Aorta (tissue), 5 donors: ENCODE results near the gene ARHGAP36. TPM values are rescaled to one million over a fixed set of nuclear protein-coding genes. Genes with fewer than 3 reads are reported as not detected.

Source experiments
- ATAC-seq: fragments of 200-7000 bp; cut with Tn5 transposase; one replicate; pipeline ENCODE4 v1.9.1; 2022; ENCODE audit warnings: moderate library complexity; ENCODE audit not compliant: low FRiP score
- DNase-seq, 2 donors: peaks; one replicate each; pipeline ENCODE4 v3.0.0-alpha.2; 2020
- H3K27ac ChIP-seq, 2 donors: one replicate each; pipeline ENCODE4 v1.5.1; 2013; ENCODE audit warnings: low read length in 2 of 2, mild to moderate bottlenecking in 2 of 2, moderate library complexity in 2 of 2, control low read depth in 1 of 2, inconsistent platforms in 1 of 2, low read depth in 1 of 2
- H3K27me3 ChIP-seq, 2 donors: one replicate each; pipeline ENCODE4 v1.6.1; 2013; ENCODE audit warnings: control low read depth in 1 of 2, low read length in 1 of 2, mild to moderate bottlenecking in 1 of 2, moderate library complexity in 1 of 2; ENCODE audit not compliant: insufficient read depth in 2 of 2, control insufficient read depth in 1 of 2
- H3K36me3 ChIP-seq, 2 donors: one replicate each; pipeline ENCODE4 v1.6.1; 2013; ENCODE audit warnings: control low read depth in 1 of 2, low read length in 1 of 2, mild to moderate bottlenecking in 1 of 2; ENCODE audit not compliant: insufficient read depth in 2 of 2, control insufficient read depth in 1 of 2
- H3K4me1 ChIP-seq, 2 donors: one replicate each; pipeline ENCODE4 v1.6.1; 2013; ENCODE audit warnings: low read length in 2 of 2, control low read depth in 1 of 2, mild to moderate bottlenecking in 1 of 2, moderate library complexity in 1 of 2; ENCODE audit not compliant: insufficient read depth in 2 of 2, control insufficient read depth in 1 of 2
- H3K4me3 ChIP-seq, 2 donors: one replicate each; pipeline ENCODE4 v1.5.1; 2013; ENCODE audit warnings: low read length in 2 of 2, control low read depth in 1 of 2, mild to moderate bottlenecking in 1 of 2
- H3K9me3 ChIP-seq: one replicate; pipeline ENCODE4 v1.6.1; 2013; ENCODE audit warnings: mild to moderate bottlenecking, low read length; ENCODE audit not compliant: control insufficient read depth
- WGBS, 2 donors: extraction: QIAGEN DNeasy Blood & Tissue Kit; methylation state at CpG; one replicate each; pipeline ENCODE4 v1.1.7; 2013; 5-methylcytosine and 5-hydroxymethylcytosine counted together
- intact Hi-C, 2 donors: fragments of 100-400 bp; cut with DNase I; formaldehyde crosslinking; loops; one replicate each; pipeline versions ENCODE4 v1.14.2 to v1.15.0; 2022
- polyA plus RNA-seq, 2 donors: library from polyadenylated mRNA; stranded (reverse); fragments of 200-250 nt; gene quantifications; one replicate each; pipeline ENCODE4 v1.2.3, GENCODE V29; 2013
- total RNA-seq, 2 donors: library from RNA; stranded (reverse); fragmentation: NEBNext Ultra II Directional; extraction: Animal tissue kit (Norgen Biotek cat#: 25700); gene quantifications; one replicate each; pipeline ENCODE4 v1.2.1, GENCODE V29; 2021
- donor health status: healthy with polysubstance abuse.
- donor health status: Bipolar disorder and iron deficiency.
- donor health status: DM: no; HTN: no; CAD: no.
- donor health status: DM: no; HTN: no; CAD: no.
- donor health status: DM: yes; HTN: yes; CAD: no.

Gene ARHGAP36
- total and polyA plus RNA-seq, 4 donors, result not detected

GRCh38 chrX:131067216-131067615 lies 9.1 kb downstream of the ARHGAP36 start:
- H3K36me3 ChIP-seq, result no peaks in the 10 kb centered on the region
- ATAC-seq (no peak), DNase-seq (no peak)
- H3K4me3 ChIP-seq, result no peak overlapping the region
- H3K9me3 ChIP-seq, result no peaks in the 10 kb centered on the region
- no peak overlapping the region for H3K27ac ChIP-seq
- no peaks in the 10 kb centered on the region for H3K27me3 ChIP-seq
- 10 to 31% methylated on average over 19 of the region's 19 CpGs for WGBS, 2 donors
- intact Hi-C loops, result no loop called here
- no peaks in the 10 kb centered on the region for H3K4me1 ChIP-seq

GRCh38 chrX:131067846-131068745 lies 9.9 kb downstream of the ARHGAP36 start:
- ATAC-seq (no peak), DNase-seq (no peak)
- Histone ChIP-seq H3K4me3 (no peak overlapping the region), H3K36me3 (no peaks in the 10 kb centered on the region), H3K27me3 (no peaks in the 10 kb centered on the region), H3K9me3 (no peaks in the 10 kb centered on the region), H3K27ac (no peak overlapping the region), H3K4me1 (no peaks in the 10 kb centered on the region)
- intact Hi-C loops, result no loop called here
- 2 to 37% methylated on average over 39 to 41 of the region's 41 CpGs for WGBS, 2 donors

DNA sequence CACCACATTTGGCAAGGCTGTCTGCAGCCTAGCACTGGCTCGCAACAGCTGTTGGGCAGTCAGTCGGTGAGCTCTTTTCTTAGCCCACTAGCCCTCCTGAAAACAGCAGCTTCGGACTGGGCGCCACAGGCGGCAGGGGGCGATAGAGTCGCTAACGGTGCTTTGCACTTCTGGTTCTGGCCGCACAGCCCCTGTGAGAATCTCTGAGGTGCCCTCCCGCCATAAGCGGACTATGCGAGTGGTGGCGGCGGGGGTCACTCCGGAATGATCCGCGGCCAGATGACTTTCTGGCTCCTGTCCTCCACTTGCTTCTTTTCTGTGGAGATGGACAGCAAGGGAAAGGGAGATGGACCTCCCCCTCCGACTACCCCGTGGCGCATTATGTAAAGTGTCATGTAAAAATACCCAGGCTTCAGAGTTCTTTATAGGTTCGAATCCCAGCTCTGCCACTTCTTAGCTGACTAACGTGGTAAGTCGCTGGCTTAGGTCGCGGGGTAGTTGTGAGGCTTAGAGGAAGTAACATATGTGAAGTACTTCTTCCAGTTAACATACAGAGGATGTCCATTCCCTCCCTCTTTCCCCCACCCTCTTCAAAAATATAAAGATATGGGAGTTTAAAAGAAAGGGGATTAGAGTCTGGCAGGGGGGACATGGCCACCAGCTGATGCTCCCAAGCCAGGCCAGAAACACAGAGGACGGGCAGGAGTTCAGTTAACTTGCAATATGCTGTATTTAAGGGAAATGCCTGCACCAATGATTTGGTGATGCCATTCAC lies 11.0 kb downstream of the ARHGAP36 start:
- no peaks in the 10 kb centered on the region for H3K36me3 ChIP-seq
- no peaks in the 10 kb centered on the region for H3K27me3 ChIP-seq
- no peak overlapping the region for H3K4me3 ChIP-seq
- WGBS, 2 donors, result 6 to 15% methylated on average over 26 of the region's 26 CpGs
- no peaks in the 10 kb centered on the region for H3K4me1 ChIP-seq
- no peak for DNase-seq
- no peaks in the 10 kb centered on the region for H3K9me3 ChIP-seq
- intact Hi-C loops, result no loop called here
- ATAC-seq, result no peak
- no peak overlapping the region for H3K27ac ChIP-seq

GRCh38 chrX:131072871-131073571 lies 14.9 kb downstream of the ARHGAP36 start:
- 5 to 27% methylated on average over 39 of the region's 39 CpGs for WGBS, 2 donors
- Histone ChIP-seq H3K27me3 (peaks cover 0 to 3% of the 10 kb centered on the region in 2 donors), H3K4me3 (no peak overlapping the region), H3K4me1 (no peaks in the 10 kb centered on the region), H3K27ac (no peak overlapping the region), H3K36me3 (no peaks in the 10 kb centered on the region), H3K9me3 (no peaks in the 10 kb centered on the region)
- intact Hi-C loops, result no loop called here
- DNase-seq, result no peak
- no peak for ATAC-seq

GRCh38 chrX:131073607-131074006 lies 15.5 kb downstream of the ARHGAP36 start:
- Histone ChIP-seq H3K4me1 (no peaks in the 10 kb centered on the region), H3K36me3 (no peaks in the 10 kb centered on the region), H3K4me3 (no peak overlapping the region), H3K27ac (no peak overlapping the region), H3K27me3 (peaks cover 0 to 3% of the 10 kb centered on the region in 2 donors), H3K9me3 (no peaks in the 10 kb centered on the region)
- ATAC-seq (no peak), DNase-seq (no peak)
- intact Hi-C loops, result no loop called here
- WGBS, 2 donors, result 24 to 30% methylated on average over 4 of the region's 4 CpGs

- Histone ChIP-seq H3K27me3 (no peaks in the 10 kb centered on the region), H3K4me1 (no peaks in the 10 kb centered on the region), H3K4me3 (no peak overlapping the region), H3K27ac (no peak overlapping the region), H3K36me3 (no peaks in the 10 kb centered on the region), H3K9me3 (no peaks in the 10 kb centered on the region)
- intact Hi-C loops, result no loop called here
- WGBS, 2 donors, result 2 to 23% methylated on average over 75 of the region's 75 CpGs
- DNase-seq, result no peak
- peak; percentile 45 for ATAC-seq
These were observed 23.9 kb downstream of the ARHGAP36 start for GRCh38 chrX:131081772-131082740.

- no peak overlapping the region for H3K27ac ChIP-seq
- no peak for ATAC-seq
- intact Hi-C loops, result no loop called here
- H3K9me3 ChIP-seq, result no peaks in the 10 kb centered on the region
- DNase-seq, result no peak
- H3K4me1 ChIP-seq, result no peaks in the 10 kb centered on the region
- no peak overlapping the region for H3K4me3 ChIP-seq
- 3 to 26% methylated on average over 34 of the region's 34 CpGs for WGBS, 2 donors
- H3K27me3 ChIP-seq, result no peaks in the 10 kb centered on the region
- H3K36me3 ChIP-seq, result no peaks in the 10 kb centered on the region
These were observed 25.5 kb downstream of the ARHGAP36 start for GRCh38 chrX:131083510-131084142.
